HG02642 (cell line): ENCODE results near the gene CASK.

ENCODE experiments used
- ATAC-seq: cut with Tn5 transposase; IDR thresholded peaks from one replicate; pipeline ENCODE4 v1.9.1; 2021; ENCODE audit warnings: mild to moderate bottlenecking; ENCODE audit not compliant: unreplicated experiment, poor library complexity

Gene CASK, protein sequence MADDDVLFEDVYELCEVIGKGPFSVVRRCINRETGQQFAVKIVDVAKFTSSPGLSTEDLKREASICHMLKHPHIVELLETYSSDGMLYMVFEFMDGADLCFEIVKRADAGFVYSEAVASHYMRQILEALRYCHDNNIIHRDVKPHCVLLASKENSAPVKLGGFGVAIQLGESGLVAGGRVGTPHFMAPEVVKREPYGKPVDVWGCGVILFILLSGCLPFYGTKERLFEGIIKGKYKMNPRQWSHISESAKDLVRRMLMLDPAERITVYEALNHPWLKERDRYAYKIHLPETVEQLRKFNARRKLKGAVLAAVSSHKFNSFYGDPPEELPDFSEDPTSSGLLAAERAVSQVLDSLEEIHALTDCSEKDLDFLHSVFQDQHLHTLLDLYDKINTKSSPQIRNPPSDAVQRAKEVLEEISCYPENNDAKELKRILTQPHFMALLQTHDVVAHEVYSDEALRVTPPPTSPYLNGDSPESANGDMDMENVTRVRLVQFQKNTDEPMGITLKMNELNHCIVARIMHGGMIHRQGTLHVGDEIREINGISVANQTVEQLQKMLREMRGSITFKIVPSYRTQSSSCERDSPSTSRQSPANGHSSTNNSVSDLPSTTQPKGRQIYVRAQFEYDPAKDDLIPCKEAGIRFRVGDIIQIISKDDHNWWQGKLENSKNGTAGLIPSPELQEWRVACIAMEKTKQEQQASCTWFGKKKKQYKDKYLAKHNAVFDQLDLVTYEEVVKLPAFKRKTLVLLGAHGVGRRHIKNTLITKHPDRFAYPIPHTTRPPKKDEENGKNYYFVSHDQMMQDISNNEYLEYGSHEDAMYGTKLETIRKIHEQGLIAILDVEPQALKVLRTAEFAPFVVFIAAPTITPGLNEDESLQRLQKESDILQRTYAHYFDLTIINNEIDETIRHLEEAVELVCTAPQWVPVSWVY

DNA sequence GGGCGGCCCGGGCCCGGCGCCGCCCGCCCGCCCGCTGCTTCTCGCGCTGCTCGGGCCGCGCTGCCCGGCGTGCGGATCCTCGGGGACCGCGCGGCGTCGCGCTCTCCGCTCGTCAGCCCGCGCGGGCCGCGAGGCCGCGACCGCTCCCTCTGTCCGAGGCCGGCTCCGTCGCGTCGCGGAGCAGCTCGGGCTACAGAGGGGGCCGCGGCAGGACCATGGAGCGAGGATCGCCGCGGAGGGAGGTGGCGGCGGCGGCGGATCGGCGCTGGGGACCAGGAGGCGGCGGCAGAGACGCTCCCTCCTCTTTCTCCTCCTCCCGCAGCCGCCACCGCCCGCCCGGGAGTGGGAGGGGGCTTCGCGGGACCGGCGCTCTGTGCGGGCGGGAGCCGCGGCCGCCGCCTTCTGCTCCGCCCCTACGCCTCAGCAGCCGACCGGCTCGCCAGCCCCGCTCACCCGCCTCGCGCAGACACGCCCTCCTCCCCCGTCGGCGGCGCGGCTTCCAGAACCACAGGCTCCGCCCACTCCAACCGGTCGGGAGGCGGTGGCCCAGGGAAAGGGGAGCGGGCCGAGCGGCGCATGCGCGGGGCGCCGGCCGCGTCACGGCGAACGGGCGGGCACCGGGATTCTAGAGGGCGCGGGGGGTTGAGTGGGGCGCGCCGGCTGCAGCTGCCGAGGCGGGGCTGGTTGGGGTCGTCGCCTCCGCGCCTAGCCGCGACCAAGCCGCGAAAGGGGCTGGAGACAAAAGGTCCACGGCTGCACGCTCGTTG is at the start of gene CASK:
Gene CASK, minus strand, starts transcription at position 344 of the 767 bp plus-strand sequence. CDS start 566 bp downstream, outside the sequence.
- peak; percentile 91 for ATAC-seq

DNA sequence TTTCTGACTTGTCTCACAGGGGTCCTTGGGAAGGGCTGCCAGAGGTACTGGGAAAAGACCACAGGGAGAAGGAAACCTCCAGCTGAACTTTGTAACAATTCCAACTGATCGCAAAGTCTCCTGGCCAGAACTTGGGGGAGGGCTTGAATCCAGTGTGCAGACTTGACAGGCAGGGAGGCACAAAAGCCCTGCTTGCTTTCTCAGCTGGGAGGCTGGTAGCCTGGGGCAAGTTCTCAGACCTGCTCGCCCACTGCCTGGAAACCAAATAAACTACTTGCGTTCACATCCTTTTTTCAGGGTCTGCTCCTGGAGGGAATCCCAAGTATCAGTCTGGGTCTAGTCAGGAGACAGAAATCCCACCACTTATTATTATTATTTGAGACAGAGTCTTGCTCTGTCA is 48.0 kb upstream of the CASK start:
- no peak for ATAC-seq

DNA sequence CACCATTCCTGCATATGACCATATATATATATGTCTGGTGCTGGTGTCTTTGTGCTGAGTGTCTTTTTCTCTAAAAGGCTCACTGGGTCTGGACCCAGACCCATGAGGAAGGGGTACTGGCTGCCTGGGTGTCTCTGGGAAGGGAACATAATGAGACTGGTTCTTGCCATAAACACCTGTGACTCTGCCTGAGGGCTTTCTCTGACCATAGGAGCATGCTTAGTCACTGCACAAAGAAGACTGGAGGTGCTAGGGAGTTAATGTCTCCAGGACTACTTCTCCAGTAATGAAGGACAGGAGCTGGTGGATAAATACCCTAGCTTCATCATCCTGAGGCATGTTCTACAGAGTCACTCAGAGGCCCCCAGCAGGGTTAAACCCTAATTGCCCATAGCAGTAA is 47.1 kb upstream of the CASK start:
- ATAC-seq, result no peak

DNA sequence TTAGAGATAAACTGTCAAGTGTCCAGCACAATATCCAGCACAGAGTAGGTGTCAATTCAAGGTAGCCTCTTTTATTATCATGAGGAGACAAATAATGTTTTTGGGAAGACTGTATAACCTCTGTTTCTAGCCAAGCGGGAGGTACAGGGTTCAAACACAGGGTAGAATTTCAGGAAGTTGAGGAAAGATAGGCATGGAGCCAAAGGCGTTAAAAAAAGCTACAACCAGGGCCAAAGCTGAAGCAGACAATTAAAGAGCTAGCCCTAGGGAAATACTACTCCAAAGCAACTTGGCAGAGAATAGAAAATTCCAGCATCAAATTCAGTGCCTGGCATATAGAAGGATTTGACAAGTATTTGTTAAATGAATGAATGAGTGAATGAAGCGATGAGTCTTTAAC is 40.0 kb upstream of the CASK start:
- ATAC-seq, result no peak

DNA sequence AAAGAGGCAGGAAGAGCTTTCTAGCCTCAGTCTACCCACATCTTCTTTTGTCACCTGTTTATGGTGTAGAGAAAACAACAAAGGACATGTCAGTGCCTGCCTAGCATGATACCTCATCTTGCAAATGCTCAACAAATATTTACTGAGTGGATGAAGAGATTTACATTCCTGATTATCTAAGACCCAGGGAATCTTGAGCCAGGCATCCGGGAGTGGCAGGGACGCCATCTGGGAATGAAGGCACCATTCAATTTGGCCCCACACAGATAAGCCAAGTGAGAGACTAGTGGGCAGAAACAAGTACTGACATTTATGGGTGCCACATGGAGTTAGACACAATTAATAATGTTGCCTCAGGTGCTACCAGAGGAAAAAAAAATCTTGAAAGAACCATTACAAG is 36.8 kb upstream of the CASK start:
- ATAC-seq, result no peak

DNA sequence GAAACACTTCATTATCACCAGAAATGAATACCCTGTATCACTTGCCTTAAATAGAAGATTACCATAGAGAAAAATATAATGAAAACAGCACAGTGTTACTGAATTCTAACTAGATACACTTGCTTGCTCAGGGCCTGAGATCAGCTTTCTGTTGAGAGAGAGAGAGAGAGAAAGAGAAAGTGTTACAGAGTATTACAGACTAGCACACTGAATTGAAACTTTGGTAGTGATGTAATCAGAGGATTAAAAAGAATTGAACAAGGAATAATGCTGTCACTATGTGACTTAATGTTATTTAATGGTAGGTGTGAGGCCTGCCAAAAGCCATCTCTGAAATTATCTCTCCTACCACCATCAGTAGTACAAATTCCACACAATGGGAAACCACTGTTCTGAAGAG is 35.5 kb upstream of the CASK start:
- ATAC-seq, result no peak

DNA sequence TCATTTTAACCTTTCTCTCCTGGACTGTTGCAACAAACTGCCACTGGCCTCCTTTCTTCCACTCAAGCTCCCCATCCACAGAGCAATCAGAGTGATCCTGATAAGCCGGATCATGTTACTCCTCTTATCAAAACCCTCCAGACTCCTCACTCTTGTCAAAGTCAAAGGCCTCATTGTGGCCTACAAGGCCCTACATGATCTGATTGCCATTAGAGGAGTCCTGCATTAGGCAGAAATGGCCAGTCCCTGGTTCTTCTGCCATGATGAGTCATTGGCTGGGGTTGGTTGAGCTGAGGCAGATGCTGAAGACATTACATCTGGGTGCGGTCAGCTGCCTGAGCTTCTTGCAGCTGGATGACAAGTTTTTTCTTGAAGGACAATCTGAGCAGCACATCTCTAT is 32.7 kb upstream of the CASK start:
- no peak for ATAC-seq

DNA sequence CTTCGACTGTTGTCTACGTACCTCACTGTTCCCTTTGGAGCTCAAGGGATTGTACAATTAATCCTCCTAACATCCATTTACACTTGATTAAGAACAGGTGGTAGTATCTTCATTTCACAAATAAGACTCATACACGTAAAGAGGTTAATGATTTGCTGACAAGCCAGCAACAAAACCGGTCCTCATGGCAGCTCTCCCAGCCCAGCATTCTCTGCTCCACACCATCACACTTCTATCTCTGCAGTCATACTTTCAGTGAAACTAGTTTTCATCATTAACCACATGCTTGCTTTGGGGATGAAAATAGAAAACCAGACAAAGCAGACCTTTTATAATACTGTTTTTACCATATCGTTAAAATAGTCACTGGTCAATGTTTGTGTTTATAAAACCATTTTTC is 28.7 kb upstream of the CASK start:
- no peak for ATAC-seq

DNA sequence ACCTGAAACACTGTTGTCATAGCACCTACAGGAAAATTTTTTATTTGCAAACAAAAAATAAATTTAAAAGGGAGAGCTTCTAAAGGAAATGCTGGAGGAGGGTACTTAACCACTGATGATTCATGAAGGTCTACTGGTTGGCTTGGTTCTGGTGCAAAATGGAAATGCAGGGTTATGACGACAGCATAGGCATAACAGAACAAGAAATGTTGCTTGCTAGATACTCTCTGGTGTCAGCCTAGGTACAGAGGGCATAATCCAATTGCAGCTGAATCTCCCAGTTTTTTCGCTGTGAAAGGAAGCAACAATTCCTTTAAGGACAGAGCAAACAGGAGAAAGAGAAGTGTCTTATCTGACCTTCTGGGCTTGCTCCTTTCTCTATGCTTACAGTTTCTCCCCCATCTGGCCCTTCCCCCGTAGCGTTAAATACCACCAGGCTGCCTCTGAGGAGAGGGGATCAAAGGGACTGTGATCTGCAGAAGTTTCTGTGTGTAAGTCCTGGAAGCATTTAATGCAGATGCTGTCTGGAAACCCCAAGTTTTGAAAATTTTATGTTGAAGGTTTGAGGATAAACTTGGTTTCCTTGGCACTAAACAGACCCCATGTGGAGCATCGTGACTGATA is 23.7 kb upstream of the CASK start:
- ATAC-seq, result no peak

DNA sequence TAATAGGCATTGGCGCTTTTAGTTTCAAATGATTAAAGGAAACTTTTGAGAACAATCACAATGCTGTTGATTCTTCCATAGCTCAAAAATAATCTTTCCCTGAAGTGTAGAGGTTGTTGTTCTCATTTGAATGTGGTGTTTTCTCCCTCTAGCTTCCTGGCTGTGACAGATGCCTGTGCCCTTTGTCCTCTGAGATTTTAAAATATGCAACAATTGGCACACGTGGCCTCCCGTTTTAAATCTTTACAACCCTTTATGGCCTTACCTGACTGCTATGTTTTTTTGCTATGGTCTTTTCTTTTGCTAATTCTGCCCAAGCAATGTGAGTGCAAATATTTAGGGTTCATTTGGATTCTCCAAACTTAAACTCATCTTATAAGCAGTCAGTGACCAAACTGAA is 22.9 kb upstream of the CASK start:
- no peak for ATAC-seq

DNA sequence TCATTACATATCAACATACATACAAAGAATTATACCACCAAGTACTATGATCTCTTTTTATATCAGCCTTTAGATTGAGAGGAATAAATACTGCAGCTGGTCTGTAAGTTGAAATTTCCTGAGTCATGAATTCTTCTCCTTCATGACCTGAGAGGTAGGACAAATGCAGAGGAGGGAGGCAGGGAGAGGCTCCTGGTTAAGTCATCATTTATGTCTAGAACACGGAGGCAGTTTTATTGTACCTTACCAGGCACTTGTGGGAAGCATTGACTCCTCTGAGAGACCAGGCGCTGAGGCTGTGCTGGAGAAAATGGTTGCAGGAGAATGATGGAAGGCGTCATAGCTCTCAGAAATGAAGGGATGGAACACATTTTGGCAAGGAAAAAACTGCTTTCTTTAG is 12.5 kb upstream of the CASK start:
- no peak for ATAC-seq

DNA sequence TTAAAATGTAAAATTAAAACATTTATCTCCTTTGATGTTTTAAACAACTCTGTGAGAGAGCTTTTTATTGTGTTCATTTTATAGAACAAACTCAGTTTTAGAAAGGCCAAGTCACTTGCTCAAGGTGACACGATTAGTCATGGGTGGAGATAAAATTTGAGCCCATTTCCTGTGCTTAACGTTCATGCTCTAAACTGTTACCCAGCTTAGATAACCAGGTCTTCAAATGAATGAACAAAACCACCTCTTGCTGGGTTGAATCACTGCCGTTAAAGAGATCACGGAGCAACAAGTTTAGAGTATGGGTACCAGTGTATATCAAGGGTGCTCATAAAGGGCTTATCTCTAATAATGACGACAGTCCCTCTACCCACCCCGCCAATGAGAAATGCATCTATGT is 10.2 kb upstream of the CASK start:
- no peak for ATAC-seq

DNA sequence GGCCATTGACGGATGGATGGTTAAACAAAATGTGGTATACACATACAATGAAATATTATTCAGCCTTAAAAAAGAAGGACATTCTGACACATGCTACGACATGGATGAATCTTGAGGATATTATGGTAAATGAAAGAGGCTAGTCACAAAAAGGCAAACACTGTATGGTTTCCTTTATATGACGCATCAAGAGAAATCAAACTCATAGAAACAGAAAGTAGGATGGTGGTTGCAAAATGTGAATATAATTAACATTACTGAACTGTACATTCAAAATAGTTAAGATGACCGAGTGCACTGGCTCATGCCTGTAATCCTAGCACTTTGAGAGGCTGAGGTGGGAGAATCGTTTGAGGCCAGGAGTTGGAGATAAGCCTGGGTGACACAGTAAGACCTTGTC is 9.5 kb upstream of the CASK start:
- ATAC-seq, result no peak

DNA sequence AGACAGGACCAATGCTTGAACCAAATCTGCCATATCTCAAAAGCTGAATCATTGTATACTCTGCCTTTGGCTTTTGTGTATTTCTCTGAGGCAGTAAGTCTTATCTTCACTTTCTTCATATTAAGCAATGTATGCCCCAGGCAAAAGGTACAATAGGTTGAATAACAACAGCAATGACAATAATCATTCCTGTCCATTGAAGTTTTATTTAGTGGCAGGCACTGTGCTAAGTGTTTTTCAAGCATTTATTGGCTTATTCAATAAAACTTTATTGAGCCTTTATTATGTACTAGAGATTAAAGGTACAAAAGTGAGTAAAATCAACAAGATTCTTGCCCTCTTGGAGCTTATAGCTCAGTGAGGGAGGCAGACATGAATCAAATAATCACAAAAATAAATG is 8.2 kb upstream of the CASK start:
- ATAC-seq, result no peak

DNA sequence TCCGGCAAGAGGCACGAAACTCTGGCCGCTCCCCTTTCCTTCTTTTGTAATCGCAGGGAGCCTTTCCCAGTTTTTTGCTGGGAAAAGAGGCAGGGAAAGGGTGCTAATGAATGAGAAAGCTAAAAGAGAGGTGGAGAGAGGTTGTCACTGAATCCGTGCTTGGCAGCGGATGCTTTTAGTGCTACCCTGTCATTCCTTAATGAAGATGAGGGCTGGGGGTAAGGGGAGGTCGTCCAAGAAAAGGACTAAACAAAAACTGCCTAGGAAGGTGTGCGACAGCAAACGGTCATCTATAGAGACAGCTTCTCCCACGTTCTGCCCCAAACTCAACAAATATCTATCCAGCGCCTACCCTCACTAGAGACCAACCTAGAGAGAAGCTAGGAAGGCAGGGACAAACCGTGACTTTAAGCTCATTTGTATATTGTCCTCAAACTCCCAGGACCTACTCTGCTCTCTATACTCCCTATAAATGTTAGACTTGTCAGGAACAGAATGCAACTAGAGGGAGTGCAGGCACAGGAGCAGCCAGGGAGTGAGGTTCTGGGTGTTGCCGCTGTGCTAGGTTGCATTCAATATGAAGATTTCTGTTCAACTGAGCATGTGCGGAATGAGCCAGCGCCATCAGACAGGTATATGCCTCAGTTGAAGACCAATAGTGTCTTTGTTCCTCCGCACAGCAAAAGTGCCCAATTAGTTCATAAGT is 777 bp upstream of the CASK start:
- ATAC-seq, result no peak

DNA sequence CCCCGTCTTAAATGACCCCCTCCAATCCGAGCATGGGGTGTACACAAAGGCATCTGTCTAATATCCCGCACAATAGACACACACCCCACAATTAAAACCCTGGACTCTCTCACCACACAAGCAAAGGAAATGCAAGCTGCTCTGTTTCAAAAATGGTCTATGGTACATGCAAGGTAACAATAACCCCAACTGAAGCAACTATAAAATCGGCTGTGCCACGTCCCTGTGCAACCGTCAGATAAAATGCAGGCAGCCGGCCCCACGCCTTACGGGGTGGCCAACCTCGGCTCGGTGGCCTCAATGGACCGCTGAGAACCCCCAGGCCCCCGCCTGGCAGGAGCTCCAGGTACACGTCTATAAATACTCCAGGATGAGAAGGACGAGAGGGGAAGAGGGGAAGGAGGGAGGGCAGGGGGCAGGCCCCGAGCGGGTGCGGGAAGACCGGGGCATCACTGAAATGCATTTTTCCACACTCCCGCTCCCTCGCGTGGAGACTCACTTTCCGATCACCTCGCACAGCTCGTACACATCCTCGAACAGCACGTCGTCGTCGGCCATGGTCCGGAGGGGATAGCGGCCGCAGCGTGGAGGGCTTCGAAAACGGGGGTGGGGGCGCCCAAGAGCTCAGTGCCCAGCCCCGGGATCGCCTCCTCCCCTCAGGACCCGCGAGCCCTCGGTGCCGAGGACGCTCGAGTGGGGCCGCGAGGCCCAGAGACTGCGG is 763 bp downstream of the CASK start:
- no peak for ATAC-seq

DNA sequence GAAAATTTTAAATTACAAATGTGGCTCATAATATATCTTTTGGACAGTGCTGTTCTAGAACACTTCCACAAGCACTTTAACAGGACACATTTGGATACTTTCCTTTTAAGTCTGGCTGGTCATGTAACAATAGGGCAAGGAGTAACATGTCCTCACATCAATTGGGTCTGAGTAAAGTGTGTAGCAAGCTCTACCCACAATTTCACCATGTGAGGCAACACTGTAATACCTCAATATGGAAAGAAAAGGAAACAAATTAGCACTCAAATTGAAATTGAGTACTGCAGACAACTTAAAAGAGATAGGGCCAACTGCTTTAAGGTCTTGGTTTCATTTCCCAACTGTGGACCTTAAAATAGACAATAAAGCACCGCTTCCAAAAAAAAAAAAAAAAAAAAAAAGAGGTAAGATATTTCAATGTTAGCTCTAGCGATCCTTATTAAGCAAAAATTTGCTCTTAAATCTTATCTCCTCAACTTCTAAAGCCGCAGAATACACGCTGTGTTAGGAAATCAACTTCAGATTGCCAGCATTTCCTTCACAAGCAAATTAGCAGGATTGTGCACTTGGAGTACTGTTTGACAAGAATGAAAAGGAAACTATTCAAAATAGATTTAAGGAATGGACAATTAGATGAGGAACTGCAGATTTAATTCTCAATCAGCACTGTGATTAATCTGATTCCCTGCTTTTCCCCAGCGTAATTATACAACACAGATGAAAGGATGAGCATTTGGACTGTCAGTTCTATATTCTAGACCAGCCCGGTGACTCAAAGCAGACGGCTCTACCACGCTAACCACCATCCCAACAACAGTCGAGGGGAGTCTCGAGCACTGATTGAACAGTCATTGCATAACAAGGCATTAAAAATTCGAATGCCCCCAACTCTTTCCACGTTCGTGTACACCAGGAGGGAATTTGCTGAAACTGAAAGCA is 1.6 kb downstream of the CASK start:
- no peak for ATAC-seq

DNA sequence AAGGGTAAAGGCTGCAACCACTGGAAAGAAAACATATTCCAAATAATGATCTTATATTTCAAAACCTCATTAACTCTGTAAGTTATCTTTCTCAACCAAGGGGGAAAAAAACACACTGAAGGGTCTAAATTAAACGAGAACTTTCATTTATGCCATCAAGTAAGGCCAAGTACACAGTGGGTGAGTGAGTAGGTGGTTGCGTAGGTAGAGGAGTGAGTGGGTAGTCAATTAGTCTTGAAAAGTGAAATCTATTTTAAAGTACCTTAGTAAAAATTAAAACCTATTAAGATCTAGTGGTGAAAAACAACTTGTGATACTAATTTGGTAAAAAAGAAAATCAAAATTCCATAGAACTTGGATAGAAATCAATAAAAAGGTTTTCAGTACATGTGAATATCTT is 3.5 kb downstream of the CASK start:
- ATAC-seq, result no peak
